Mesenteric fat pad (tissue), 1 donor: Measurements from ENCODE around the gene GDF2. TPM values are rescaled to one million over a fixed set of nuclear protein-coding genes. Genes with fewer than 3 reads are reported as not detected.
A peak's percentile ranks its signal among the peaks of the same experiment; 100 is the strongest.

Experiments used
- DNase-seq: peaks from one replicate; pipeline ENCODE4 v3.0.0-alpha.2; 2020; ENCODE audit warnings: low spot score
- total RNA-seq: library from RNA; stranded (reverse); fragmentation: NEBNext Ultra II Directional; extraction: Animal tissue kit (Norgen Biotek cat#: 25700); gene quantifications from one replicate; pipeline ENCODE4 v1.2.1, GENCODE V29; 2021
- donor health status: DM: yes; HTN: yes; CAD: no.

GDF2 gene
- total RNA-seq, 1 donor from 2014 or later: not detected

GRCh38 chr10:47350671-47351640 lies 28.7 kb downstream of the GDF2 start:
- peak; percentile 82 for DNase-seq

- DNase-seq: peak; percentile 83
Measured at GRCh38 chr10:47351899-47352815, 29.9 kb downstream of the GDF2 start.

GRCh38 chr10:47353351-47353750 lies 31.1 kb downstream of the GDF2 start:
- peak; percentile 47 for DNase-seq

- DNase-seq: peak; percentile 75
Measured at GRCh38 chr10:47354165-47354564, 31.9 kb downstream of the GDF2 start.

GRCh38 chr10:47354900-47355299 lies 32.6 kb downstream of the GDF2 start:
- DNase-seq: no peak

GRCh38 chr10:47356708-47357107 lies 34.5 kb downstream of the GDF2 start:
- peak; percentile 81 for DNase-seq

- no peak for DNase-seq
Measured at GRCh38 chr10:47357131-47357582, 34.9 kb downstream of the GDF2 start.

- peak; percentile 67 for DNase-seq
Measured at GRCh38 chr10:47357911-47358310, 35.7 kb downstream of the GDF2 start.

GRCh38 chr10:47358457-47358856 lies 36.2 kb downstream of the GDF2 start:
- peak; percentile 81 for DNase-seq

- peak; percentile 8 for DNase-seq
Measured at GRCh38 chr10:47359101-47359500, 36.8 kb downstream of the GDF2 start.

- peak; percentile 80 for DNase-seq
Measured at GRCh38 chr10:47359626-47360418, 37.6 kb downstream of the GDF2 start.

- DNase-seq: peak; percentile 76
Measured at GRCh38 chr10:47360419-47361040, 38.3 kb downstream of the GDF2 start.

GRCh38 chr10:47361293-47361692 lies 39.0 kb downstream of the GDF2 start:
- DNase-seq: peak; percentile 87

- DNase-seq: peak; percentile 28
Measured at GRCh38 chr10:47362199-47362598, 39.9 kb downstream of the GDF2 start.

- no peak for DNase-seq
Measured at GRCh38 chr10:47363781-47364180, 41.5 kb downstream of the GDF2 start.

GRCh38 chr10:47364366-47364765 lies 42.1 kb downstream of the GDF2 start:
- DNase-seq: peak; percentile 20

GRCh38 chr10:47364911-47365310 lies 42.7 kb downstream of the GDF2 start:
- DNase-seq: peak; percentile 68

GRCh38 chr10:47365431-47366180 lies 43.4 kb downstream of the GDF2 start:
- peak; percentile 64 for DNase-seq

- DNase-seq: peak; percentile 33
Measured at GRCh38 chr10:47366181-47366631, 44.0 kb downstream of the GDF2 start.
